ENCODE results near the gene CENPA.
"Not testable (repeated sequence)": the region's sequence is repeated elsewhere in the genome, so short reads cannot be mapped to it uniquely, and the experiment has no call there.

DNA sequence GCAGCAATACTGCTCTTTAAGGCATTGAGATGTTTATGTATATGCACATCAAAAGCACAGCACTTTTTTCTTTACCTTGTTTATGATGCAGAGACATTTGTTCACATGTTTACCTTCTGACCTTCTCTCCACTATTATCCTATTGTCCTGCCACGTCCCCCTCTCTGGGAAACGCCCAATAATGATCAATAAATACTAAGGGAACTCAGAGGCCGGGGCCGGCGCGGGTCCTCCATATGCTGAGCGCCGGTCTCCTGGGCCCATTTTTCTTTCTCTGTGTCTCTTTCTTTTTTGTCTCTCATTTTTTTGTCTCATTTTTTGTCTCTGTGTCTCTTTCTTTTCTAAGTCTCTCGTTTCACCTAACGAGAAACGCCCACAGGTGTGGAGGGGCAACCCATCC is 35.4 kb upstream of the CENPA start:
- TF ChIP-seq, protein P1, sequence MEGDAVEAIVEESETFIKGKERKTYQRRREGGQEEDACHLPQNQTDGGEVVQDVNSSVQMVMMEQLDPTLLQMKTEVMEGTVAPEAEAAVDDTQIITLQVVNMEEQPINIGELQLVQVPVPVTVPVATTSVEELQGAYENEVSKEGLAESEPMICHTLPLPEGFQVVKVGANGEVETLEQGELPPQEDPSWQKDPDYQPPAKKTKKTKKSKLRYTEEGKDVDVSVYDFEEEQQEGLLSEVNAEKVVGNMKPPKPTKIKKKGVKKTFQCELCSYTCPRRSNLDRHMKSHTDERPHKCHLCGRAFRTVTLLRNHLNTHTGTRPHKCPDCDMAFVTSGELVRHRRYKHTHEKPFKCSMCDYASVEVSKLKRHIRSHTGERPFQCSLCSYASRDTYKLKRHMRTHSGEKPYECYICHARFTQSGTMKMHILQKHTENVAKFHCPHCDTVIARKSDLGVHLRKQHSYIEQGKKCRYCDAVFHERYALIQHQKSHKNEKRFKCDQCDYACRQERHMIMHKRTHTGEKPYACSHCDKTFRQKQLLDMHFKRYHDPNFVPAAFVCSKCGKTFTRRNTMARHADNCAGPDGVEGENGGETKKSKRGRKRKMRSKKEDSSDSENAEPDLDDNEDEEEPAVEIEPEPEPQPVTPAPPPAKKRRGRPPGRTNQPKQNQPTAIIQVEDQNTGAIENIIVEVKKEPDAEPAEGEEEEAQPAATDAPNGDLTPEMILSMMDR (IDR thresholded peaks at IDR 0.05): not testable (repeated sequence)
- not testable (repeated sequence) for TF ChIP-seq POLR2A (IDR thresholded peaks at IDR 0.05)
